Activated naive CD4-positive, alpha-beta T cell treated with anti-CD3 and anti-CD28 coated beads, Interleukin-2, amount 50 U/mL, for 24 hours (primary cell): ENCODE data around the gene FAM124A.

Experiments
- H3K27ac Mint-ChIP-seq: one replicate; pipeline ENCODE4 v1.8.0; 2021; ENCODE audit warnings: mild to moderate bottlenecking, mixed read lengths
- H3K27me3 Mint-ChIP-seq: one replicate; pipeline ENCODE4 v1.8.0; 2021; ENCODE audit warnings: mixed read lengths
- H3K36me3 Mint-ChIP-seq: one replicate; pipeline ENCODE4 v1.8.0; 2021; ENCODE audit warnings: mixed read lengths
- H3K4me1 Mint-ChIP-seq: one replicate; pipeline ENCODE4 v1.8.0; 2021; ENCODE audit warnings: mixed read lengths
- H3K4me3 Mint-ChIP-seq: one replicate; pipeline ENCODE4 v1.8.0; 2021; ENCODE audit warnings: mild to moderate bottlenecking, mixed read lengths
- H3K9me3 Mint-ChIP-seq: one replicate; pipeline ENCODE4 v1.8.0; 2021; ENCODE audit warnings: mixed read lengths

Gene FAM124A

DNA sequence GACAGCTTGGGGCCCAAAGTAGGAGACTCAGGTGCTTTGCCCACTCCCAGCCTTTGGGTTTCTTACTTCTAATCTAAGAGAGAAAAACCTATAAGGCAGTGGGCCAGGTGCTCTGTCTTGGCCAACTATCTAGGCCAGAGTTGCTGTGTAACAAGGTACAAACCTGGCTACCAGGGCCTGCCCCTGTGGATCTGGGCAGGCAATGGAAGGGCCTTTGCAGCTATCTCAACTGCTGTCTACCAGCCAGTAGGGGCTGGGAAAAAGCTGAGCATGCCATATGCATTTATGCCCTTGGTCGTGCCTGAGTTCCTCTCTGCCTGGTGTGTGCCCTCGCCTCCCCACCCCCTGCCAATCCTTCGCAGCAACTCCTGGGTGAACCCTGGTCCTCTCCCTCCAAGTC is 100.6 kb downstream of the FAM124A start:
- H3K9me3 Mint-ChIP-seq = no peaks in the 10 kb centered on the region
- no peak overlapping the region for H3K27ac Mint-ChIP-seq
- no peaks in the 10 kb centered on the region for H3K4me1 Mint-ChIP-seq
- no peaks in the 10 kb centered on the region for H3K27me3 Mint-ChIP-seq
- H3K4me3 Mint-ChIP-seq = no peak overlapping the region
- H3K36me3 Mint-ChIP-seq = no peaks in the 10 kb centered on the region

GRCh38 chr13:51323824-51324511 is 101.8 kb downstream of the FAM124A start:
- Mint-ChIP-seq H3K36me3 (no peaks in the 10 kb centered on the region), H3K4me3 (no peak overlapping the region), H3K9me3 (no peaks in the 10 kb centered on the region), H3K27ac (no peak overlapping the region), H3K4me1 (no peaks in the 10 kb centered on the region), H3K27me3 (no peaks in the 10 kb centered on the region)

GRCh38 chr13:51324714-51325420 is 102.7 kb downstream of the FAM124A start:
- Mint-ChIP-seq H3K27ac (no peak overlapping the region), H3K4me1 (no peaks in the 10 kb centered on the region), H3K9me3 (no peaks in the 10 kb centered on the region), H3K27me3 (no peaks in the 10 kb centered on the region), H3K4me3 (no peak overlapping the region), H3K36me3 (no peaks in the 10 kb centered on the region)

DNA sequence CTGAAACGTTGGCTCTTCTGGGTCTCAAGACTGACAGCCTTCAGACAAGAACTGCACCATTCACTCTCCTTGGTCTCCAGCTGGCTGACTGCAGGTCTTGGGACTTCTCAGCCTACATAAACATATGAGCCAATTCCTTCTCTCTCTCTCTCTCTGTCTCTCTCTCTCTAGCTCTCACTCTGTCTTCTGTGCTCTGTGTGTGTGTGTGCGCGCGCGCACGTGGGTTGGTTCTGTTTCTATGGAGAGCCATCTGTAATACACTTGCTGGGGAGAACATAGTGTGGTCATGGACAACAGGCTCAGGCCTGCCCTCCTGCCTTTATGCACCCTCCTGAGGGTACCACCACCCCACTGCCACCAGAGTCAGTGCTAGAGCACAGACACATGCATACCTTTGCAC is 103.6 kb downstream of the FAM124A start:
- no peak overlapping the region for H3K27ac Mint-ChIP-seq
- no peaks in the 10 kb centered on the region for H3K9me3 Mint-ChIP-seq
- no peaks in the 10 kb centered on the region for H3K36me3 Mint-ChIP-seq
- H3K4me3 Mint-ChIP-seq = no peak overlapping the region
- peaks cover 4% of the 10 kb centered on the region for H3K4me1 Mint-ChIP-seq
- no peaks in the 10 kb centered on the region for H3K27me3 Mint-ChIP-seq

DNA sequence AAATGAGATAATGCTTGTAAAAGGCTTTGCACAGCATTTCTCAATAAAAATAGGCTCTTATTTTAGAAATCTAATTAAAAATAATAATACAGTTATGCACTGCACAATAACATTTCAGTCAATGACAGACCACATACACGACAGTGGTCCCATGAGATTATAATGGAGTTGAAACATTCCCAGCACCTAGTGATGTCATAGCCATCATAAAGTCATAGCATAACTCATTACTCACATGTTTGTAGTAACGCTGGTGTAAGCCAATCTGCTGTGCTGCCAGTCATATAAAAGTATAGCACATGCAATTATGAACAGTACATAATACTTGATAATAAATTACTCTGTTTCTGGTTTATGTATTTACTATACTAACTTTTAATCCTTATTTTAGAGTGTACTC is 104.6 kb downstream of the FAM124A start:
- no peak overlapping the region for H3K4me3 Mint-ChIP-seq
- H3K4me1 Mint-ChIP-seq = peaks cover 12% of the 10 kb centered on the region
- H3K9me3 Mint-ChIP-seq = no peaks in the 10 kb centered on the region
- H3K36me3 Mint-ChIP-seq = no peaks in the 10 kb centered on the region
- H3K27ac Mint-ChIP-seq = no peak overlapping the region
- H3K27me3 Mint-ChIP-seq = no peaks in the 10 kb centered on the region

DNA sequence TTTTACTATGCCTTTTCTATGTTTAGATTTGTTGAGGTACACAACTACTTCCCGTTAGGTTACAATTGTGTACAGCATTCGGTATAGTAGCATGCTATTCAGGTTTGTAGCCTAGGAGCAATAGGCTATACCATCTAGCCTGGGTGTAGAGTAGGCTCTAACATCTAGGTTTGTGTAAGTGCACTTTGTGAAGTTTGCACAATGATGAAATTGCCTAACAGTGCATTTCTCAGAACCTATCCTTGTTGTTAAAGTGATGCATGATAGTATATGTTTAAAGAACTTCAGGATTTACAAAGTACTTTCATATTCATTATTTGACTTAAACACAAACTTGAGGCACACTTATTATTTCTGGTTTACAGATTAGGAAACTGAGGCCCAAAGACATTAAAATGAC is 105.8 kb downstream of the FAM124A start:
- Mint-ChIP-seq H3K36me3 (no peaks in the 10 kb centered on the region), H3K27ac (no peak overlapping the region), H3K4me1 (peaks cover 17% of the 10 kb centered on the region), H3K9me3 (no peaks in the 10 kb centered on the region), H3K4me3 (no peak overlapping the region), H3K27me3 (no peaks in the 10 kb centered on the region)

- Mint-ChIP-seq H3K36me3 (no peaks in the 10 kb centered on the region), H3K4me3 (no peak overlapping the region), H3K27ac (no peak overlapping the region), H3K4me1 (peaks cover 19% of the 10 kb centered on the region), H3K27me3 (no peaks in the 10 kb centered on the region), H3K9me3 (no peaks in the 10 kb centered on the region)
Observed at GRCh38 chr13:51328488-51328887, 106.3 kb downstream of the FAM124A start.

GRCh38 chr13:51329606-51330005 is 107.4 kb downstream of the FAM124A start:
- H3K27ac Mint-ChIP-seq = no peak overlapping the region
- H3K36me3 Mint-ChIP-seq = peaks cover 4% of the 10 kb centered on the region
- peaks cover 19% of the 10 kb centered on the region for H3K4me1 Mint-ChIP-seq
- H3K9me3 Mint-ChIP-seq = no peaks in the 10 kb centered on the region
- H3K27me3 Mint-ChIP-seq = no peaks in the 10 kb centered on the region
- H3K4me3 Mint-ChIP-seq = no peak overlapping the region

GRCh38 chr13:51330791-51331190 is 108.6 kb downstream of the FAM124A start:
- Mint-ChIP-seq H3K4me1 (peaks cover 19% of the 10 kb centered on the region), H3K27me3 (no peaks in the 10 kb centered on the region), H3K4me3 (no peak overlapping the region), H3K9me3 (no peaks in the 10 kb centered on the region), H3K36me3 (peaks cover 8% of the 10 kb centered on the region), H3K27ac (no peak overlapping the region)

DNA sequence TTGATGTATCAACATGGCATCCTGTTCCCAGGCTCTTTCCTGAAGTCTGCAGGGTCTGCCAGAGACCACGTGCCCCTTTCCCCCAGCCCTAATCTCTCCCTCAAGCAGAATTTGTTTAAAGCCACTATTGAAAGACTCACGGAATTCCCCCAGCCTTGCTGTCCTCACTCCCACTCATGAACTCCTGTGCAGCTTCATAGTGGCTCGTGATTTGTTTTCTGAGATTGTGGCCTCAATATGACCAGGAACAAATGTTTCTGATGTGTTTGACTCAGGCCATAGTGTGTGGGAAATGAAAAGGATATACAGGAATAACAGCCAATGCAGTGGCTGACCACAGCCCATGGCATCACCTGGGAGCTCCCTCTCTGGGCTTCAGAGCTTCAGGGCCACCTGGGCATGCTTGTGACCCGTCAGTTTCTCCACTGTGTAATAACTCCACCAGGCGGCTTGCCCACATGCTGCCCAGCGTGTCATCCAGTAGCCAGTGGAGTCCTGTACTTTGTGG is 109.2 kb downstream of the FAM124A start:
- H3K27ac Mint-ChIP-seq = peak overlapping the region; percentile 3
- peak overlapping the region; percentile 12 for H3K4me3 Mint-ChIP-seq
- H3K4me1 Mint-ChIP-seq = peaks cover 19% of the 10 kb centered on the region
- H3K36me3 Mint-ChIP-seq = peaks cover 8% of the 10 kb centered on the region
- no peaks in the 10 kb centered on the region for H3K27me3 Mint-ChIP-seq
- H3K9me3 Mint-ChIP-seq = no peaks in the 10 kb centered on the region

- no peak overlapping the region for H3K27ac Mint-ChIP-seq
- no peak overlapping the region for H3K4me3 Mint-ChIP-seq
- no peaks in the 10 kb centered on the region for H3K9me3 Mint-ChIP-seq
- no peaks in the 10 kb centered on the region for H3K27me3 Mint-ChIP-seq
- H3K36me3 Mint-ChIP-seq = peaks cover 8% of the 10 kb centered on the region
- H3K4me1 Mint-ChIP-seq = peaks cover 19% of the 10 kb centered on the region
Observed at GRCh38 chr13:51332566-51333361, 110.6 kb downstream of the FAM124A start.

GRCh38 chr13:51333421-51333820 is 111.2 kb downstream of the FAM124A start:
- no peak overlapping the region for H3K27ac Mint-ChIP-seq
- no peaks in the 10 kb centered on the region for H3K27me3 Mint-ChIP-seq
- H3K9me3 Mint-ChIP-seq = no peaks in the 10 kb centered on the region
- no peak overlapping the region for H3K4me3 Mint-ChIP-seq
- H3K36me3 Mint-ChIP-seq = peaks cover 8% of the 10 kb centered on the region
- H3K4me1 Mint-ChIP-seq = peaks cover 19% of the 10 kb centered on the region

GRCh38 chr13:51333826-51334225 is 111.6 kb downstream of the FAM124A start:
- Mint-ChIP-seq H3K36me3 (peaks cover 8% of the 10 kb centered on the region), H3K27ac (no peak overlapping the region), H3K4me3 (no peak overlapping the region), H3K9me3 (no peaks in the 10 kb centered on the region), H3K4me1 (peaks cover 19% of the 10 kb centered on the region), H3K27me3 (no peaks in the 10 kb centered on the region)
